Measurements from ENCODE around the gene IL26. TPM values are rescaled to one million over a fixed set of nuclear protein-coding genes. Genes with fewer than 3 reads are reported as not detected.
"Not testable (repeated sequence)": the region's sequence is repeated elsewhere in the genome, so short reads cannot be mapped to it uniquely, and the experiment has no call there.

Gene IL26
- total RNA-seq, 2 experiments from 2014 or later = 0.25 TPM; not detected in 1

GRCh38 chr12:68222326-68222725 is 3.3 kb downstream of the IL26 start:
- no peak for TF ChIP-seq CTCF (IDR thresholded peaks at IDR 0.05)
- ChIA-PET POLR2A (interaction anchor here (1.5 to 2.1 kb wide), 3 partner anchors 14 to 46 kb away, joined by 5 to 13 read pairs (median 7); no protein-coding TSS in a partner anchor), CTCF (interaction anchor here (0.9 to 2.0 kb wide), 7 partner anchors 10 to 98 kb away, joined by 3 to 26 read pairs (median 9); no protein-coding TSS in a partner anchor)
- DNase-seq = no peak
- Mint-ChIP-seq H3K4me1 (ENCODE audit: low read depth) (peaks cover 6% of the 10 kb centered on the region), H3K4me3 (no peak overlapping the region), H3K27ac (no peak overlapping the region), H3K9me3 (no peaks in the 10 kb centered on the region), H3K27me3 (no peaks in the 10 kb centered on the region), H3K36me3 (ENCODE audit: low read depth) (no peaks in the 10 kb centered on the region)
- Histone ChIP-seq H3K36me3 (ENCODE audit: insufficient read depth, low read length) (no peaks in the 10 kb centered on the region), H3K4me1 (ENCODE audit: insufficient read depth, low read length) (peaks cover 6% of the 10 kb centered on the region), H3K27ac (ENCODE audit: low read depth in 1 of 2, low read length in 2 of 2) (no peak overlapping the region), H3K4me3 (ENCODE audit: low read length) (no peak overlapping the region), H3K27me3 (ENCODE audit: control insufficient read depth in 1 of 2, insufficient read depth in 2 of 2, low read length in 2 of 2) (no peaks in the 10 kb centered on the region), H3K9me3 (ENCODE audit: control insufficient read depth in 1 of 2, insufficient read depth in 1 of 2, low read length in 2 of 2) (no peaks in the 10 kb centered on the region)
- ATAC-seq (ENCODE audit: poor library complexity) = no peak
- intact Hi-C loops (cut with DNase I, micrococcal nuclease) = loop anchor here (2.0 to 10.0 kb wide), 3 partner anchors 46 to 845 kb away; no protein-coding TSS in a partner anchor

GRCh38 chr12:68221497-68221896 is 4.1 kb downstream of the IL26 start:
- H3K9me3 Mint-ChIP-seq = no peaks in the 10 kb centered on the region

GRCh38 chr12:68210875-68211274 is 14.7 kb downstream of the IL26 start:
- no peak for TF ChIP-seq CTCF (IDR thresholded peaks at IDR 0.05)
- Mint-ChIP-seq H3K4me3 (no peak overlapping the region), H3K4me1 (ENCODE audit: low read depth) (peaks cover 14% of the 10 kb centered on the region), H3K27me3 (peaks cover 13% of the 10 kb centered on the region), H3K36me3 (ENCODE audit: low read depth) (no peaks in the 10 kb centered on the region), H3K27ac (no peak overlapping the region), H3K9me3 (peaks cover 3% of the 10 kb centered on the region)
- Histone ChIP-seq H3K27ac (ENCODE audit: low read depth in 1 of 2, low read length in 2 of 2) (no peak overlapping the region), H3K27me3 (ENCODE audit: control insufficient read depth in 1 of 2, insufficient read depth in 2 of 2, low read length in 2 of 2) (peaks cover 0 to 3% of the 10 kb centered on the region in 2 experiments), H3K4me3 (ENCODE audit: low read length) (no peak overlapping the region), H3K4me1 (ENCODE audit: insufficient read depth, low read length) (no peaks in the 10 kb centered on the region), H3K36me3 (ENCODE audit: insufficient read depth, low read length) (no peaks in the 10 kb centered on the region), H3K9me3 (ENCODE audit: control insufficient read depth in 1 of 2, insufficient read depth in 1 of 2, low read length in 2 of 2) (no peaks in the 10 kb centered on the region)
- ChIA-PET CTCF (no interaction called here), POLR2A (no interaction called here)
- intact Hi-C loops (cut with DNase I, micrococcal nuclease) = no loop called here
- ATAC-seq (ENCODE audit: poor library complexity) (no peak), DNase-seq (no peak)

More at GRCh38 chr12:68221497-68221896, 4.1 kb downstream of the IL26 start:
- CTCF ChIA-PET = no interaction called here
- Histone ChIP-seq H3K4me1 (ENCODE audit: insufficient read depth, low read length) (peaks cover 6% of the 10 kb centered on the region), H3K27ac (ENCODE audit: low read depth in 1 of 2, low read length in 2 of 2) (no peak overlapping the region), H3K9me3 (ENCODE audit: control insufficient read depth in 1 of 2, insufficient read depth in 1 of 2, low read length in 2 of 2) (no peaks in the 10 kb centered on the region), H3K4me3 (ENCODE audit: low read length) (no peak overlapping the region), H3K36me3 (ENCODE audit: insufficient read depth, low read length) (no peaks in the 10 kb centered on the region), H3K27me3 (ENCODE audit: control insufficient read depth in 1 of 2, insufficient read depth in 2 of 2, low read length in 2 of 2) (no peaks in the 10 kb centered on the region)
- intact Hi-C loops (cut with DNase I, micrococcal nuclease) = loop anchor here (5.0 to 10.0 kb wide), 2 partner anchors 177 to 846 kb away; no protein-coding TSS in a partner anchor
- TF ChIP-seq CTCF (IDR thresholded peaks at IDR 0.05) = no peak
- Mint-ChIP-seq H3K4me1 (ENCODE audit: low read depth) (peaks cover 6% of the 10 kb centered on the region), H3K4me3 (no peak overlapping the region), H3K27me3 (no peaks in the 10 kb centered on the region), H3K36me3 (ENCODE audit: low read depth) (no peaks in the 10 kb centered on the region), H3K27ac (no peak overlapping the region)
- POLR2A ChIA-PET = no interaction called here
- DNase-seq = no peak
- ATAC-seq (ENCODE audit: poor library complexity) = no peak

GRCh38 chr12:68209048-68209728 is 16.4 kb downstream of the IL26 start:
- ATAC-seq (ENCODE audit: poor library complexity); H3K4me3 Mint-ChIP-seq; H3K36me3 ChIP-seq (ENCODE audit: insufficient read depth, low read length); H3K36me3 Mint-ChIP-seq (ENCODE audit: low read depth); CTCF ChIA-PET; H3K4me1 ChIP-seq (ENCODE audit: insufficient read depth, low read length); H3K27ac Mint-ChIP-seq; POLR2A ChIA-PET; intact Hi-C loops (cut with DNase I, micrococcal nuclease); H3K9me3 ChIP-seq (ENCODE audit: control insufficient read depth in 1 of 2, insufficient read depth in 1 of 2, low read length in 2 of 2); H3K9me3 Mint-ChIP-seq; H3K27ac ChIP-seq (ENCODE audit: low read depth in 1 of 2, low read length in 2 of 2); H3K27me3 ChIP-seq (ENCODE audit: control insufficient read depth in 1 of 2, insufficient read depth in 2 of 2, low read length in 2 of 2); DNase-seq; H3K4me3 ChIP-seq (ENCODE audit: low read length): not testable (repeated sequence)
- Mint-ChIP-seq H3K27me3 (peaks cover 10% of the 10 kb centered on the region), H3K4me1 (ENCODE audit: low read depth) (peaks cover 14% of the 10 kb centered on the region)

All from CD4-positive, alpha-beta T cell (primary cell).